NCI-H2171 treated with DMSO at 0.1 percent for 48 hours (cell line): ENCODE data around the gene HMCN1.
A peak's percentile ranks its signal among the peaks of the same experiment; 100 is the strongest.
"Not testable (repeated sequence)": the region's sequence is repeated elsewhere in the genome, so short reads cannot be mapped to it uniquely, and the experiment has no call there.

Experiments used
- DNase-seq: peaks from one replicate; lab custom pipeline; 2025; lab: John Stamatoyannopoulos, UW

Gene HMCN1

GRCh38 chr1:185741551-185741950, 7.4 kb downstream of the HMCN1 start:
- no peak for DNase-seq

GRCh38 chr1:185742403-185742802, 8.2 kb downstream of the HMCN1 start:
- no peak for DNase-seq

GRCh38 chr1:185745165-185745564, 11.0 kb downstream of the HMCN1 start:
- no peak for DNase-seq

- peak; percentile 93 for DNase-seq
Observed at GRCh38 chr1:185759061-185759460, 24.9 kb downstream of the HMCN1 start.

- no peak for DNase-seq
Observed at GRCh38 chr1:185761841-185762240, 27.6 kb downstream of the HMCN1 start.

- DNase-seq, result peak; percentile 65
Observed at GRCh38 chr1:185767508-185768120, 33.4 kb downstream of the HMCN1 start.

- no peak for DNase-seq
Observed at GRCh38 chr1:185768371-185768770, 34.2 kb downstream of the HMCN1 start.

- no peak for DNase-seq
Observed at GRCh38 chr1:185769136-185769535, 34.9 kb downstream of the HMCN1 start.

- DNase-seq, result no peak
Observed at GRCh38 chr1:185774394-185774793, 40.2 kb downstream of the HMCN1 start.

GRCh38 chr1:185775501-185775900, 41.3 kb downstream of the HMCN1 start:
- peak; percentile 95 for DNase-seq

- peak; percentile 29 for DNase-seq
Observed at GRCh38 chr1:185776522-185776921, 42.3 kb downstream of the HMCN1 start.

- not testable (repeated sequence) for DNase-seq
Observed at GRCh38 chr1:185783860-185784259, 49.7 kb downstream of the HMCN1 start.

- peak; percentile 6 for DNase-seq
Observed at GRCh38 chr1:185785586-185785985, 51.4 kb downstream of the HMCN1 start.

- DNase-seq, result no peak
Observed at GRCh38 chr1:185786524-185786923, 52.3 kb downstream of the HMCN1 start.

GRCh38 chr1:185787238-185787637, 53.0 kb downstream of the HMCN1 start:
- no peak for DNase-seq

- DNase-seq, result no peak
Observed at GRCh38 chr1:185788386-185788785, 54.2 kb downstream of the HMCN1 start.

GRCh38 chr1:185789501-185790193, 55.5 kb downstream of the HMCN1 start:
- no peak for DNase-seq

GRCh38 chr1:185790194-185790735, 56.1 kb downstream of the HMCN1 start:
- DNase-seq, result no peak

- DNase-seq, result no peak
Observed at GRCh38 chr1:185792040-185792439, 57.8 kb downstream of the HMCN1 start.

GRCh38 chr1:185794495-185794894, 60.3 kb downstream of the HMCN1 start:
- not testable (repeated sequence) for DNase-seq

- no peak for DNase-seq
Observed at GRCh38 chr1:185795181-185795580, 61.0 kb downstream of the HMCN1 start.

GRCh38 chr1:185798505-185798904, 64.3 kb downstream of the HMCN1 start:
- no peak for DNase-seq

- no peak for DNase-seq
Observed at GRCh38 chr1:185803241-185803640, 69.0 kb downstream of the HMCN1 start.

GRCh38 chr1:185804206-185804605, 70.0 kb downstream of the HMCN1 start:
- DNase-seq, result no peak
